Femur (tissue), 1 donor: ENCODE results near the gene CPS1.

Source experiments
- DNase-seq: peaks from one replicate; pipeline ENCODE4 v3.0.0-alpha.2; 2017

Gene CPS1

GRCh38 chr2:210556329-210556980, at the start of gene CPS1:
TSS of gene CPS1 (plus strand) at chr2:210556599. CDS start at chr2:210556734, 135 bp downstream.
- DNase-seq: no peak

GRCh38 chr2:210515911-210516310, 40.5 kb upstream of the CPS1 start:
- DNase-seq: no peak

GRCh38 chr2:210517264-210517663, 39.1 kb upstream of the CPS1 start:
- no peak for DNase-seq

- DNase-seq: no peak
Measured at GRCh38 chr2:210519594-210519993, 36.8 kb upstream of the CPS1 start.

GRCh38 chr2:210522399-210522798, 34.0 kb upstream of the CPS1 start:
- no peak for DNase-seq

GRCh38 chr2:210523650-210524289, 32.6 kb upstream of the CPS1 start:
- DNase-seq: no peak

- DNase-seq: no peak
Measured at GRCh38 chr2:210524533-210524932, 31.9 kb upstream of the CPS1 start.

GRCh38 chr2:210527286-210527685, 29.1 kb upstream of the CPS1 start:
- DNase-seq: no peak

GRCh38 chr2:210528716-210529115, 27.7 kb upstream of the CPS1 start:
- no peak for DNase-seq

GRCh38 chr2:210531050-210531449, 25.3 kb upstream of the CPS1 start:
- DNase-seq: no peak

- no peak for DNase-seq
Measured at GRCh38 chr2:210531482-210531881, 24.9 kb upstream of the CPS1 start.

GRCh38 chr2:210533389-210533788, 23.0 kb upstream of the CPS1 start:
- no peak for DNase-seq

- DNase-seq: no peak
Measured at GRCh38 chr2:210534879-210535278, 21.5 kb upstream of the CPS1 start.

GRCh38 chr2:210536973-210537650, 19.3 kb upstream of the CPS1 start:
- DNase-seq: no peak

GRCh38 chr2:210539035-210539434, 17.4 kb upstream of the CPS1 start:
- DNase-seq: no peak

GRCh38 chr2:210539578-210540416, 16.6 kb upstream of the CPS1 start:
- no peak for DNase-seq

GRCh38 chr2:210540471-210540870, 15.9 kb upstream of the CPS1 start:
- DNase-seq: no peak

GRCh38 chr2:210540900-210541289, 15.5 kb upstream of the CPS1 start:
- DNase-seq: no peak

GRCh38 chr2:210541290-210541902, 15.0 kb upstream of the CPS1 start:
- no peak for DNase-seq

- no peak for DNase-seq
Measured at GRCh38 chr2:210544007-210544590, 12.3 kb upstream of the CPS1 start.

- no peak for DNase-seq
Measured at GRCh38 chr2:210544831-210545230, 11.6 kb upstream of the CPS1 start.

GRCh38 chr2:210546424-210547208, 9.8 kb upstream of the CPS1 start:
- DNase-seq: no peak
